Measurements from ENCODE around the gene TRIM28. TPM values are rescaled to one million over a fixed set of nuclear protein-coding genes. Genes with fewer than 3 reads are reported as not detected.

Gene TRIM28
- total RNA-seq, 2 experiments from 2014 or later: 549 to 553 TPM

- no peaks in the 10 kb centered on the region for H3K27me3 Mint-ChIP-seq
- Histone ChIP-seq H3K27me3 (ENCODE audit: control insufficient read depth in 1 of 2, insufficient read depth in 2 of 2, low read length in 2 of 2) (no peaks in the 10 kb centered on the region), H3K36me3 (ENCODE audit: insufficient read depth, low read length) (peaks cover 23% of the 10 kb centered on the region), H3K27ac (ENCODE audit: low read depth in 1 of 2, low read length in 2 of 2) (peak overlapping the region; percentile 88 to 96), H3K4me1 (ENCODE audit: insufficient read depth, low read length) (peaks cover 90% of the 10 kb centered on the region), H3K4me3 (ENCODE audit: low read length) (peak overlapping the region; percentile 76), H3K9me3 (ENCODE audit: control insufficient read depth in 1 of 2, insufficient read depth in 1 of 2, low read length in 2 of 2) (no peaks in the 10 kb centered on the region)
- no peak for TF ChIP-seq CTCF (IDR thresholded peaks at IDR 0.05)
- DNase-seq (peak; percentile 99 to 100 (median 100)), ATAC-seq (ENCODE audit: poor library complexity) (peak; percentile 70)
- intact Hi-C loops (cut with DNase I, micrococcal nuclease): loop anchor here (1.0 kb wide), 4 partner anchors 14 to 38 kb away; partner anchors contain the start of genes MZF1 (in 1 of the 2) and TRIM28 (in 1 of the 2)
- peaks cover 52% of the 10 kb centered on the region for H3K36me3 Mint-ChIP-seq (ENCODE audit: low read depth)
- H3K9me3 Mint-ChIP-seq: no peaks in the 10 kb centered on the region
- peaks cover 82% of the 10 kb centered on the region for H3K4me1 Mint-ChIP-seq (ENCODE audit: low read depth)
- CTCF ChIA-PET: interaction anchor here (1.0 to 1.4 kb wide), 2 partner anchors 39 to 44 kb away, joined by 3 to 4 read pairs; partner anchors contain the start of gene ZBTB45
- POLR2A ChIA-PET: interaction anchor here (0.5 to 7.0 kb wide), 4 partner anchors 13 to 39 kb away, joined by 3 to 63 read pairs (median 26); partner anchors contain the start of genes MZF1, TRIM28 and ZBTB45
- H3K27ac Mint-ChIP-seq: peak overlapping the region; percentile 96
- peak overlapping the region; percentile 98 for H3K4me3 Mint-ChIP-seq
Observed at GRCh38 chr19:58558623-58559274, 14.9 kb downstream of the TRIM28 start.

GRCh38 chr19:58559275-58560006 is 15.6 kb downstream of the TRIM28 start:
- peaks cover 45% of the 10 kb centered on the region for H3K36me3 Mint-ChIP-seq (ENCODE audit: low read depth)
- peaks cover 21% of the 10 kb centered on the region for H3K36me3 ChIP-seq (ENCODE audit: insufficient read depth, low read length)
- no peaks in the 10 kb centered on the region for H3K9me3 Mint-ChIP-seq
- H3K4me3 ChIP-seq (ENCODE audit: low read length): peak overlapping the region; percentile 76
- H3K4me1 ChIP-seq (ENCODE audit: insufficient read depth, low read length): peaks cover 87% of the 10 kb centered on the region
- peak; percentile 0 for ATAC-seq (ENCODE audit: poor library complexity)
- POLR2A ChIA-PET: interaction anchor here (0.5 to 7.0 kb wide), 4 partner anchors 12 to 39 kb away, joined by 3 to 63 read pairs (median 26); partner anchors contain the start of genes MZF1, TRIM28 and ZBTB45
- DNase-seq: peak in 11 of 14 experiments; percentile 31 to 79 (median 48)
- no peak for TF ChIP-seq CTCF (IDR thresholded peaks at IDR 0.05)
- no peaks in the 10 kb centered on the region for H3K27me3 ChIP-seq (ENCODE audit: control insufficient read depth in 1 of 2, insufficient read depth in 2 of 2, low read length in 2 of 2)
- H3K4me3 Mint-ChIP-seq: peak overlapping the region; percentile 98
- H3K27ac ChIP-seq (ENCODE audit: low read depth in 1 of 2, low read length in 2 of 2): peak overlapping the region; percentile 88 to 96
- CTCF ChIA-PET: interaction anchor here (1.7 to 2.7 kb wide), 2 partner anchors 22 to 39 kb away, joined by 5 to 9 read pairs; partner anchors contain the start of gene ZBTB45
- no peaks in the 10 kb centered on the region for H3K9me3 ChIP-seq (ENCODE audit: control insufficient read depth in 1 of 2, insufficient read depth in 1 of 2, low read length in 2 of 2)
- peak overlapping the region; percentile 96 for H3K27ac Mint-ChIP-seq
- H3K27me3 Mint-ChIP-seq: no peaks in the 10 kb centered on the region
- intact Hi-C loops (cut with DNase I, micrococcal nuclease): loop anchor here (1.0 kb wide), 3 partner anchors 13 to 39 kb away; partner anchors contain the start of gene MZF1 (in 1 of the 2)
- peaks cover 82% of the 10 kb centered on the region for H3K4me1 Mint-ChIP-seq (ENCODE audit: low read depth)
